A673 (cell line): Measurements from ENCODE around the gene HDDC2. TPM values are rescaled to one million over a fixed set of nuclear protein-coding genes. Genes with fewer than 3 reads are reported as not detected.
A peak's percentile ranks its signal among the peaks of the same experiment; 100 is the strongest.

ENCODE experiments used
- BruUV-seq: library from RNA; stranded (reverse); fragments of 400-500 nt; replicated peaks from 2 replicates; lab custom pipeline; 2021; lab: Mats Ljungman, UMichigan
- CTCF ChIA-PET: fragments of 300-600 bp; sonication (Branson Sonifier 250); formaldehyde crosslinking; loops from one replicate; lab custom pipeline; 2022; ENCODE audit warnings: antibody characterized with exemption; lab: Charles Lee
- POLR2A ChIA-PET: fragments of 300-600 bp; sonication (Branson Sonifier 250); formaldehyde crosslinking; loops from one replicate; lab custom pipeline; 2022; ENCODE audit warnings: antibody characterized with exemption; ENCODE audit not compliant: low non-redundant PET; lab: Charles Lee
- DNase-seq: peaks from one replicate; pipeline ENCODE4 v3.0.0-alpha.2; 2015; ENCODE audit warnings: low spot score
- H3K27ac ChIP-seq: fragments of 200-600 bp; sonication (generic); 2 replicates; pipeline ENCODE4 v1.5.1; 2016; ENCODE audit warnings: mixed run types, low read depth, mild to moderate bottlenecking, mixed read lengths, antibody characterized with exemption, low read length; ENCODE audit not compliant: poor library complexity, severe bottlenecking
- H3K27me3 ChIP-seq: fragments of 200-600 bp; sonication (generic); replicated peaks from 2 replicates; pipeline ENCODE4 v1.6.1; 2017; ENCODE audit warnings: mixed run types, low read depth, mild to moderate bottlenecking, mixed read lengths, antibody characterized with exemption, low read length; ENCODE audit not compliant: insufficient read depth, poor library complexity
- H3K36me3 ChIP-seq: fragments of 200-600 bp; sonication (generic); 2 replicates; pipeline ENCODE4 v1.6.1; 2016; ENCODE audit warnings: mixed run types, mild to moderate bottlenecking, mixed read lengths, antibody characterized with exemption, low read length; ENCODE audit not compliant: insufficient read depth, poor library complexity, severe bottlenecking
- H3K4me1 ChIP-seq: fragments of 200-600 bp; sonication (generic); 2 replicates; pipeline ENCODE4 v1.6.1; 2017; ENCODE audit warnings: mixed run types, mild to moderate bottlenecking, mixed read lengths, antibody characterized with exemption, low read length; ENCODE audit not compliant: insufficient read depth, poor library complexity, severe bottlenecking
- H3K4me3 ChIP-seq: fragments of 200-600 bp; sonication (generic); 2 replicates; pipeline ENCODE4 v1.5.1; 2016; ENCODE audit warnings: low read depth, mixed run types, mild to moderate bottlenecking, mixed read lengths, low read length; ENCODE audit not compliant: poor library complexity, severe bottlenecking
- H3K9me3 ChIP-seq: fragments of 200-600 bp; sonication (generic); 2 replicates; pipeline ENCODE4 v1.6.1; 2016; ENCODE audit warnings: mixed run types, low read depth, mild to moderate bottlenecking, mixed read lengths, antibody characterized with exemption, low read length; ENCODE audit not compliant: poor library complexity, severe bottlenecking
- CTCF ChIP-seq: fragments of 300-800, 200-600 bp; sonication (generic); conservative IDR thresholded peaks from 2 replicates; pipeline ENCODE4 v1.5.1; 2017; ENCODE audit warnings: low read depth, mild to moderate bottlenecking, antibody characterized with exemption, low read length, moderate library complexity, mixed read lengths
- EZH2 ChIP-seq: fragments of 200-600 bp; sonication (generic); IDR thresholded peaks from 2 replicates; pipeline ENCODE4 v1.6.1; 2017; ENCODE audit warnings: borderline replicate concordance, low read depth, mild to moderate bottlenecking, mixed read lengths, antibody characterized with exemption, low read length; ENCODE audit not compliant: poor library complexity, severe bottlenecking
- intact Hi-C: fragments of 100-400 bp; cut with micrococcal nuclease; formaldehyde crosslinking; loops from one replicate; pipeline ENCODE4 v1.10.0; 2022; ENCODE audit not compliant: unreplicated experiment
- total RNA-seq: library from RNA; stranded (reverse); gene quantifications from 2 replicates; pipeline ENCODE4 v1.2.3, GENCODE V29; 2021

HDDC2 gene
- total RNA-seq, 1 experiment from 2014 or later = 87.6 TPM

DNA sequence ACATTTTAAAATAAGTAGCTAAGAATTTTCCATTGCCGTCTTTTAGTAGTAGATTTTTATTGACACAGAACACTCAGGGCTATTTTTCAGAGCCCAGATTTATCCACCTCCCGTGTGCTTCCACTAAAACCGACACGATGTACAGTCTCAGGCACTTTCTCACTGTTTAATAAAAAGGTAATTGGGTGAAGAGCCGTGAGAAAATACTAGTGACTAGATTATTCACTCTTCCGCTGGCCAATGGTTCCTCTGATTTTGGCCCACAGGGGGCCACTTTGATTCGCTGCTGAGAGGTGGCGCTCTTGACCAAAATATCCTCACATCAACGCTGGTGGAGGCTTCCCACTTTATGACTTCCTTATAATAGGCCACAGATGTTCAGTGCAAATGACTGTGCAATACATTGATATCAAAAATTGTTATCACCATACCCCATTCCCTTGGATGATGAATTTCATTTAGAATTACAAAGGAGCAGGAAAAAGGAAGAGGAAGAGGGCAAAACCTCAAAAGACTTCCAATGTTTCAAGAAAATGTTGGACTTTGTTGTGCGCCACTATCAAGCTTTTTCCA, 12.3 kb upstream of the HDDC2 start:
- BruUV-seq = no TSS peak
- no peaks in the 10 kb centered on the region for H3K4me1 ChIP-seq
- POLR2A ChIA-PET = no interaction called here
- H3K27me3 ChIP-seq = no peaks in the 10 kb centered on the region
- H3K27ac ChIP-seq = no peak overlapping the region
- CTCF ChIA-PET = interaction anchor here (0.6 to 1.4 kb wide), 3 partner anchors 137 to 441 kb away, joined by 3 to 11 read pairs (median 3); no protein-coding TSS in a partner anchor
- no peaks in the 10 kb centered on the region for H3K36me3 ChIP-seq
- H3K4me3 ChIP-seq = no peak overlapping the region
- peak; percentile 82 for DNase-seq
- H3K9me3 ChIP-seq = no peaks in the 10 kb centered on the region
- TF ChIP-seq CTCF (peak; percentile 93), EZH2 (no peak)
- intact Hi-C loops = loop anchor here (1.0 to 10.0 kb wide), 4 partner anchors 439 to 1811 kb away; no protein-coding TSS in a partner anchor

GRCh38 chr6:125312950-125313349, 11.2 kb upstream of the HDDC2 start:
- ChIA-PET POLR2A (no interaction called here), CTCF (interaction anchor here (0.7 kb wide), 1 partner anchor 32 kb away, joined by 6 read pairs; no protein-coding TSS in a partner anchor)
- no peak for DNase-seq
- Histone ChIP-seq H3K36me3 (no peaks in the 10 kb centered on the region), H3K9me3 (no peaks in the 10 kb centered on the region), H3K4me1 (no peaks in the 10 kb centered on the region), H3K4me3 (no peak overlapping the region), H3K27me3 (no peaks in the 10 kb centered on the region), H3K27ac (no peak overlapping the region)
- no TSS peak for BruUV-seq
- TF ChIP-seq CTCF (no peak), EZH2 (no peak)
- intact Hi-C loops = loop anchor here (5.0 to 10.0 kb wide), 2 partner anchors 659 to 1812 kb away; no protein-coding TSS in a partner anchor

DNA sequence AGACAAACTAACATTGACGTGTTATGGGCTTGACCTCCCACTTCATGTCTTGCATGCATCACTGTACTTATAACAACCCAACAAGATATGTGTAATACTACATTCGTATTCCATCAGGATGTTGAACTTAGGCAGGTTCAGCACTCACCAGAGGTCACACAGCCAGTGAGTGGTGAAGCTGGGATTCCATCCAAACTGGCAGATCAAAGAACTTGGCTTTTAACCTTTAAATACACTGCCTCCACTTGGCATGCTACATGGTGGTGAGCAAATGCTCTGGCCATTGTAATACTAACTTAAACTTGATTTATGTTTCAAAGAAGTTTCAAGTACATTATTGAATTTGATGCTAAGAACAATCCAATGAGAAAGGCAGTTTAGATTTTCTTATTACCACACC, 10.7 kb upstream of the HDDC2 start:
- no peaks in the 10 kb centered on the region for H3K27me3 ChIP-seq
- no peak overlapping the region for H3K4me3 ChIP-seq
- H3K9me3 ChIP-seq = no peaks in the 10 kb centered on the region
- no peaks in the 10 kb centered on the region for H3K36me3 ChIP-seq
- intact Hi-C loops = loop anchor here (5.0 to 10.0 kb wide), 2 partner anchors 660 to 1812 kb away; no protein-coding TSS in a partner anchor
- DNase-seq = no peak
- no TSS peak for BruUV-seq
- ChIA-PET POLR2A (no interaction called here), CTCF (no interaction called here)
- no peaks in the 10 kb centered on the region for H3K4me1 ChIP-seq
- TF ChIP-seq EZH2 (no peak), CTCF (no peak)
- no peak overlapping the region for H3K27ac ChIP-seq
